Gastroesophageal sphincter (tissue), 4 donors: Measurements from ENCODE around the gene SVOPL. TPM values are rescaled to one million over a fixed set of nuclear protein-coding genes. Genes with fewer than 3 reads are reported as not detected.

Experiments
- ATAC-seq: fragments of 150-250 bp; one replicate; pipeline ENCODE4 v1.9.1; 2016; ENCODE audit warnings: mild to moderate bottlenecking, moderate library complexity
- H3K27ac ChIP-seq, 4 donors: fragments of 200-600 bp; sonication (generic) in 3 of 4; 1 replicate in 3 of 4; 2 replicates in 1 of 4; pipeline ENCODE4 v1.5.1; 2016 to 2019
- H3K27me3 ChIP-seq: fragments of 200-600 bp; sonication (generic); one replicate; pipeline ENCODE4 v1.5.1; 2019
- H3K36me3 ChIP-seq, 2 donors: fragments of 200-600 bp; sonication (generic); one replicate each; pipeline ENCODE4 v1.5.1; 2019; ENCODE audit warnings: control low read depth in 1 of 2
- H3K4me1 ChIP-seq, 3 donors: fragments of 200-600 bp; sonication (generic); 1 replicate in 2 of 3; 2 replicates in 1 of 3; pipeline ENCODE4 v1.5.1; 2016 to 2019; ENCODE audit warnings: control low read depth in 2 of 3
- H3K4me3 ChIP-seq, 2 donors: fragments of 200-600 bp; sonication (generic); one replicate each; pipeline ENCODE4 v1.5.1; 2019; ENCODE audit warnings: mild to moderate bottlenecking in 1 of 2, moderate library complexity in 1 of 2
- H3K9me3 ChIP-seq, 3 donors: fragments of 200-600 bp; sonication (generic); one replicate each; pipeline ENCODE4 v1.5.1; 2017 to 2019; ENCODE audit warnings: control low read depth in 2 of 3
- EP300 ChIP-seq: sonication (generic); formaldehyde crosslinking; IDR thresholded peaks from one replicate; pipeline ENCODE4 v1.6.1; 2017; ENCODE audit warnings: antibody characterized with exemption, mild to moderate bottlenecking
- POLR2A ChIP-seq, 2 donors: fragments of 450-650 bp; IDR thresholded peaks; one replicate each; pipeline ENCODE4 v1.6.1; 2017; ENCODE audit warnings: antibody characterized with exemption in 2 of 2, mild to moderate bottlenecking in 2 of 2, moderate library complexity in 1 of 2
- POLR2AphosphoS5 ChIP-seq: sonication (generic); formaldehyde crosslinking; IDR thresholded peaks from one replicate; pipeline ENCODE4 v1.6.1; 2017; ENCODE audit warnings: antibody characterized with exemption
- WGBS, 2 donors: methylation state at CpG; one replicate each; pipeline ENCODE4 v1.1.5; 2018; ENCODE audit warnings: low coverage in 1 of 2; 5-methylcytosine and 5-hydroxymethylcytosine counted together
- total RNA-seq, 4 donors: library from RNA; depleted of rRNA; stranded (reverse); fragments of >200 nt; gene quantifications; one replicate each; pipeline ENCODE4 v1.1.0, GENCODE V29; 2016
- TF ChIP-seq, protein P1 (sequence below), 4 experiments: fragments of 200-600 bp in 2 of 4; fragments of 450-650 bp in 2 of 4; sonication (generic) in 1 of 4; IDR thresholded peaks; one replicate each; pipeline ENCODE4 v1.5.1; 2017 to 2019; ENCODE audit warnings: antibody characterized with exemption in 4 of 4, mild to moderate bottlenecking in 2 of 4, moderate library complexity in 2 of 4

The SVOPL gene
- total RNA-seq, 4 donors from 2014 or later, result 0.08 TPM; not detected in 3

DNA sequence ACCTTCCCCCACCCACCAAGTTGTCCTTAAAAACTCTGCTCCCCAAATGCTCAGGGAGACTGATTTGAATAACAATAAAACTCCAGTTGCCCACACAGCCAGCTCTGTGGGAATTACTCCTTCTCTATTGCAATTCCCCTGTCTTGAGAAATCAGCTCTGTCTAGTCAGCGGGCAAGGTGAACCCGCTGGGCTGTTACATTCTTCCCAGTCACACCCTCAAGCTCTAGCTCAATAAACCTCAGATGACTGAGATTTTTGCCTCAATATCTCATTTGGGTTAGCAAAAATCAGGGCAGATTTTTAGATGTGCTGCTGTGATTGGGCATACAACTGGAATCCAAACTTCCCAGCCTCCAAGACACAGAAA, 32.9 kb downstream of the SVOPL start:
- Histone ChIP-seq H3K4me1 (peaks cover 0 to 9% (median 0%) of the 10 kb centered on the region in 3 donors), H3K9me3 (peaks cover 0 to 6% (median 0%) of the 10 kb centered on the region in 3 donors), H3K36me3 (no peaks in the 10 kb centered on the region), H3K27ac (no peak overlapping the region), H3K4me3 (no peak overlapping the region), H3K27me3 (peaks cover 46% of the 10 kb centered on the region)
- ATAC-seq, result no peak
- TF ChIP-seq, protein P1, sequence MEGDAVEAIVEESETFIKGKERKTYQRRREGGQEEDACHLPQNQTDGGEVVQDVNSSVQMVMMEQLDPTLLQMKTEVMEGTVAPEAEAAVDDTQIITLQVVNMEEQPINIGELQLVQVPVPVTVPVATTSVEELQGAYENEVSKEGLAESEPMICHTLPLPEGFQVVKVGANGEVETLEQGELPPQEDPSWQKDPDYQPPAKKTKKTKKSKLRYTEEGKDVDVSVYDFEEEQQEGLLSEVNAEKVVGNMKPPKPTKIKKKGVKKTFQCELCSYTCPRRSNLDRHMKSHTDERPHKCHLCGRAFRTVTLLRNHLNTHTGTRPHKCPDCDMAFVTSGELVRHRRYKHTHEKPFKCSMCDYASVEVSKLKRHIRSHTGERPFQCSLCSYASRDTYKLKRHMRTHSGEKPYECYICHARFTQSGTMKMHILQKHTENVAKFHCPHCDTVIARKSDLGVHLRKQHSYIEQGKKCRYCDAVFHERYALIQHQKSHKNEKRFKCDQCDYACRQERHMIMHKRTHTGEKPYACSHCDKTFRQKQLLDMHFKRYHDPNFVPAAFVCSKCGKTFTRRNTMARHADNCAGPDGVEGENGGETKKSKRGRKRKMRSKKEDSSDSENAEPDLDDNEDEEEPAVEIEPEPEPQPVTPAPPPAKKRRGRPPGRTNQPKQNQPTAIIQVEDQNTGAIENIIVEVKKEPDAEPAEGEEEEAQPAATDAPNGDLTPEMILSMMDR (IDR thresholded peaks at IDR 0.05), result no peak
- TF ChIP-seq EP300, result no peak
- no peak for TF ChIP-seq POLR2AphosphoS5
- TF ChIP-seq POLR2A (IDR thresholded peaks at IDR 0.05), result no peak
- 75 to 100% methylated on average over 2 of the region's 2 CpGs for WGBS, 2 donors

DNA sequence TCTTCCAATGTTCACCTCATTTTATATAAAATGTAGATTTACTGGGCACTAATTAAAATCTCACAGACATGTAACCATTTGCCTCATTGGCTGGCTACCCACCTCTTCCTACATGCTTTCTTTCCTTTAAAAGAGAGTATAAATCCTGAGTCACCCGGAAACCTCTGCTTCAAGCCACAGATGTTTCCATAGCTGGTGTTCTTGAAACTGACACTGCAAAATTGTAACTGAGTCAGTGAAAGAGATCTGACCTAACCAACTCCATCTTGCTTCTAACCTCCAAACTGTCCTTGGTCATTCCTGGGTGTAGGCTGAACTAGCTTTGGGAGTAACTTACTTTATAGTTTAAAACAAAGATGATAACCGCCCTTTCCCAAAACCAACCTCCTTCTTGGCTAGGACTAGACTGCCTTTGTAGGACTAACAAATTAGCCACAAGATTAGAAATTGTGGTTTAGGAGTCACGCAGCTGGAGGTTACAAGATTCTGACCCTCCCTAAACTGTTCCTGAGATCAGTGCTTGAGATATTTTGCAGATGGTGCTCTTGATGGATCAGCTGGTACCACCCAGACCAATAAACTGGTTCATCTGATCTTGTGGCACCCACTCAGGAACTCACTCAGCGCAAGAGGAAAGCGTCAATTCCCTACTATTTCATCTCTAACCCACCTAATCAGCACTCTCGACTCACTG, 33.5 kb downstream of the SVOPL start:
- H3K4me1 ChIP-seq, result peaks cover 0 to 9% (median 0%) of the 10 kb centered on the region in 3 donors
- H3K9me3 ChIP-seq, result peaks cover 0 to 6% (median 0%) of the 10 kb centered on the region in 3 donors
- peaks cover 52% of the 10 kb centered on the region for H3K27me3 ChIP-seq
- H3K36me3 ChIP-seq, result no peaks in the 10 kb centered on the region
- ATAC-seq, result no peak
- 90 to 94% methylated on average over 2 to 5 of the region's 6 CpGs for WGBS, 2 donors
- H3K27ac ChIP-seq, result no peak overlapping the region
- no peak for TF ChIP-seq EP300
- TF ChIP-seq POLR2AphosphoS5, result no peak
- no peak for TF ChIP-seq POLR2A (IDR thresholded peaks at IDR 0.05)
- TF ChIP-seq, protein P1 (IDR thresholded peaks at IDR 0.05), result no peak
- no peak overlapping the region for H3K4me3 ChIP-seq

DNA sequence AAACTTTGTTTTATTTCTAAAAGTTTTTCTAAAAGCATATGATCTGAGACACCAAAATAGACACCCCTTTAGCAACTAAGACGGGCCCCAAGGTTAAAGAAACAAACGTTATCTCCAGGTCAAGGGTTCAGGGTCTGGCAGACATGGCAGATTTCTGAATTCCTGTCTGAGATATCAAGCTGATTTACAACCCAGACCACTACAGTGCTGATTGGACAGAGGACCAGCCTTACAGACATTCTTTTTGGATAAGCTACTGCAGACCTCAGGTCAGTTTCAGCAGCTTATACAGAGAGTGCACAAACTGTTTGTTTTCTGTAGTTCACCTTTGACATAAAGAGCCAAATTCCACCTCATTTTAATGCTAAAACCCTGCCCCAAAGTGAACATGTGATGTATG, 34.8 kb downstream of the SVOPL start:
- H3K27me3 ChIP-seq, result peaks cover 65% of the 10 kb centered on the region
- no peaks in the 10 kb centered on the region for H3K36me3 ChIP-seq
- H3K27ac ChIP-seq, result no peak overlapping the region
- no peak for ATAC-seq
- peaks cover 0 to 6% (median 0%) of the 10 kb centered on the region in 3 donors for H3K9me3 ChIP-seq
- TF ChIP-seq, protein P1 (IDR thresholded peaks at IDR 0.05), result no peak
- TF ChIP-seq POLR2A (IDR thresholded peaks at IDR 0.05) (no peak), EP300 (no peak), POLR2AphosphoS5 (no peak)
- no peak overlapping the region for H3K4me3 ChIP-seq
- WGBS, 2 donors, result 0 to 20% methylated on average over 1 to 2 of the region's 2 CpGs
- H3K4me1 ChIP-seq, result peaks cover 0 to 9% (median 0%) of the 10 kb centered on the region in 3 donors

DNA sequence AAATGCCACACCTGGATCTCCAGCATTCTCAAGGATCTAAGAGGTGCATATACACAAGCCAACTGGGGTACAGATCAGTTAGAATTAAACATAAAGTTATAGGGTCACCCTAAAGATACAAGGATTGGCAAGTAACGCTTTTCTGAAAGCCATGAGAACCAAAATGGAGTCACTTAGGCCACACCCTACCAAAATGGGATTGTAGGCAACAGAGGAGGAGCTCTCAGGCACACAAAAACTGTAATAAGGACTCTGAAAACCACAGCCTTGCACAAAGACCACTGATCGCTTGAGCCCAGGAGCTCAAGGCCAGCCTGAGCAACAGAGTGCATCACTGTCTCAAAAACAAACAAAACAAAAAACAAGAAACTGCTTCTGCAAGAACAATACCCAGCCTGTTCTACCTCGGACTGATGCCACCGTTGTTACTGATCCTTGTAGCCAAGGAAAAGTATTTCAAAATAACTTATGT, 35.5 kb downstream of the SVOPL start:
- H3K27ac ChIP-seq, result no peak overlapping the region
- 69 to 100% methylated on average over 2 to 4 of the region's 4 CpGs for WGBS, 2 donors

More for the DNA sequence above, 35.5 kb downstream of the SVOPL start:
- TF ChIP-seq POLR2A (IDR thresholded peaks at IDR 0.05) (no peak), POLR2AphosphoS5 (no peak), EP300 (no peak)
- TF ChIP-seq, protein P1 (IDR thresholded peaks at IDR 0.05), result no peak
- no peaks in the 10 kb centered on the region for H3K36me3 ChIP-seq
- H3K9me3 ChIP-seq, result peaks cover 0 to 6% (median 0%) of the 10 kb centered on the region in 3 donors
- no peak for ATAC-seq
- peaks cover 0 to 9% (median 0%) of the 10 kb centered on the region in 3 donors for H3K4me1 ChIP-seq
- H3K27me3 ChIP-seq, result peaks cover 65% of the 10 kb centered on the region
- no peak overlapping the region for H3K4me3 ChIP-seq
